Measurements from ENCODE around the gene ANAPC2.

Gene ANAPC2

GRCh38 chr9:137157618-137158415, 30.5 kb downstream of the ANAPC2 start:
- no peaks in the 10 kb centered on the region for H3K79me2 ChIP-seq (ENCODE audit: insufficient read depth, low read length)
- no peak overlapping the region for H3K4me2 ChIP-seq (ENCODE audit: insufficient read depth, low read length)
- no peak overlapping the region for H3K4me3 ChIP-seq (ENCODE audit: low read depth in 1 of 2, low read length in 2 of 2)
- H2AFZ ChIP-seq (ENCODE audit: low read depth, low read length): no peak overlapping the region
- no peaks in the 10 kb centered on the region for H3K36me3 ChIP-seq (ENCODE audit: insufficient read depth, low read length)
- H3K27ac ChIP-seq (ENCODE audit: low read length): no peak overlapping the region
- no peaks in the 10 kb centered on the region for H3K27me3 ChIP-seq (ENCODE audit: insufficient read depth, low read length, poor library complexity)
- H3K4me1 ChIP-seq (ENCODE audit: insufficient read depth, low read length): no peaks in the 10 kb centered on the region
- no peak overlapping the region for H3K9ac ChIP-seq (ENCODE audit: low read depth, low read length)
- no peak for TF ChIP-seq EZH2 (IDR thresholded peaks at IDR 0.05; ENCODE audit: borderline replicate concordance, low read depth, low read length, severe bottlenecking)
- TF ChIP-seq CTCF (IDR thresholded peaks at IDR 0.05; ENCODE audit: borderline replicate concordance, extremely low read depth, low read length, poor library complexity, severe bottlenecking): no peak
- DNase-seq (no peak), ATAC-seq (ENCODE audit: insufficient read depth, low read depth) (no peak)
- H4K20me1 ChIP-seq (ENCODE audit: insufficient read depth, low read length): peaks cover 9% of the 10 kb centered on the region; the same call in 1 of the 2 replicates
- no peaks in the 10 kb centered on the region for H3K9me3 ChIP-seq (ENCODE audit: insufficient read depth, low read length, severe bottlenecking)

- no peak overlapping the region for H2AFZ ChIP-seq (ENCODE audit: low read depth, low read length)
- H3K79me2 ChIP-seq (ENCODE audit: insufficient read depth, low read length): no peaks in the 10 kb centered on the region
- H3K4me1 ChIP-seq (ENCODE audit: insufficient read depth, low read length): no peaks in the 10 kb centered on the region
- H3K27me3 ChIP-seq (ENCODE audit: insufficient read depth, low read length, poor library complexity): no peaks in the 10 kb centered on the region
- H3K4me3 ChIP-seq (ENCODE audit: low read depth in 1 of 2, low read length in 2 of 2): no peak overlapping the region
- H3K9me3 ChIP-seq (ENCODE audit: insufficient read depth, low read length, severe bottlenecking): no peaks in the 10 kb centered on the region
- ATAC-seq (ENCODE audit: insufficient read depth, low read depth): peak; percentile 54
- no peaks in the 10 kb centered on the region for H3K36me3 ChIP-seq (ENCODE audit: insufficient read depth, low read length)
- H3K9ac ChIP-seq (ENCODE audit: low read depth, low read length): no peak overlapping the region
- DNase-seq: peak; percentile 20
- no peak overlapping the region for H3K4me2 ChIP-seq (ENCODE audit: insufficient read depth, low read length)
- peaks cover 9% of the 10 kb centered on the region; the same call in 1 of the 2 replicates for H4K20me1 ChIP-seq (ENCODE audit: insufficient read depth, low read length)
- no peak overlapping the region for H3K27ac ChIP-seq (ENCODE audit: low read length)
- TF ChIP-seq EZH2 (IDR thresholded peaks at IDR 0.05; ENCODE audit: borderline replicate concordance, low read depth, low read length, severe bottlenecking): no peak
- TF ChIP-seq CTCF (IDR thresholded peaks at IDR 0.05; ENCODE audit: borderline replicate concordance, extremely low read depth, low read length, poor library complexity, severe bottlenecking): no peak
Measured at GRCh38 chr9:137156567-137157375, 31.6 kb downstream of the ANAPC2 start.

GRCh38 chr9:137152844-137153405, 35.4 kb downstream of the ANAPC2 start:
- Histone ChIP-seq H3K4me3 (ENCODE audit: low read depth in 1 of 2, low read length in 2 of 2) (no peak overlapping the region), H3K79me2 (ENCODE audit: insufficient read depth, low read length) (no peaks in the 10 kb centered on the region), H3K36me3 (ENCODE audit: insufficient read depth, low read length) (no peaks in the 10 kb centered on the region), H3K9me3 (ENCODE audit: insufficient read depth, low read length, severe bottlenecking) (no peaks in the 10 kb centered on the region), H3K4me1 (ENCODE audit: insufficient read depth, low read length) (no peaks in the 10 kb centered on the region), H3K4me2 (ENCODE audit: insufficient read depth, low read length) (no peak overlapping the region), H4K20me1 (ENCODE audit: insufficient read depth, low read length) (peaks cover 7% of the 10 kb centered on the region; the same call in 1 of the 2 replicates), H3K27me3 (ENCODE audit: insufficient read depth, low read length, poor library complexity) (no peaks in the 10 kb centered on the region), H3K9ac (ENCODE audit: low read depth, low read length) (no peak overlapping the region), H2AFZ (ENCODE audit: low read depth, low read length) (no peak overlapping the region), H3K27ac (ENCODE audit: low read length) (no peak overlapping the region)
- ATAC-seq (ENCODE audit: insufficient read depth, low read depth) (no peak), DNase-seq (no peak)
- TF ChIP-seq EZH2 (IDR thresholded peaks at IDR 0.05; ENCODE audit: borderline replicate concordance, low read depth, low read length, severe bottlenecking) (no peak), CTCF (IDR thresholded peaks at IDR 0.05; ENCODE audit: borderline replicate concordance, extremely low read depth, low read length, poor library complexity, severe bottlenecking) (no peak)

Data from DND-41 (cell line).